HCT116 (cell line): ENCODE data around the gene POSTN.

ENCODE experiments used
- CEBPB ChIP-seq: IDR thresholded peaks from 2 replicates; pipeline ENCODE4 v1.6.1; 2012; ENCODE audit warnings: low read depth
- CTCF ChIP-seq, 3 experiments: fragments of 200-600 bp in 1 of 3; sonication (generic) in 1 of 3; IDR thresholded peaks in 2 of 3; conservative IDR thresholded peaks in 1 of 3; 2 replicates each; pipeline ENCODE4 v1.5.1; 2012 to 2017; ENCODE audit warnings: low read depth in 2 of 3, low read length in 2 of 3, antibody characterized with exemption in 1 of 3, borderline replicate concordance in 1 of 3, control low read depth in 1 of 3, mild to moderate bottlenecking in 1 of 3, mixed read lengths in 1 of 3, mixed run types in 1 of 3, moderate library complexity in 1 of 3; ENCODE audit not compliant: insufficient read depth in 1 of 3
- EZH2 ChIP-seq: fragments of 200-600 bp; sonication (generic); IDR thresholded peaks from 2 replicates; pipeline ENCODE4 v1.6.1; 2017; ENCODE audit warnings: antibody characterized with exemption, mixed run types
- POLR2A ChIP-seq: IDR thresholded peaks from 2 replicates; pipeline ENCODE4 v1.7.0; 2011; ENCODE audit warnings: borderline replicate concordance; ENCODE audit not compliant: insufficient read depth, insufficient read length; ENCODE audit errors: extremely low read depth
- POLR2AphosphoS5 ChIP-seq: IDR thresholded peaks from 2 replicates; pipeline ENCODE4 v1.6.1; 2011; ENCODE audit warnings: mild to moderate bottlenecking, low read depth, low read length, moderate library complexity
- RAD21 ChIP-seq: IDR thresholded peaks from 2 replicates; pipeline ENCODE4 v1.6.1; 2012; ENCODE audit warnings: low read depth, mild to moderate bottlenecking
- REST ChIP-seq: IDR thresholded peaks from 2 replicates; pipeline ENCODE4 v1.6.1; 2012; ENCODE audit warnings: low read depth
- SIN3A ChIP-seq: IDR thresholded peaks from 2 replicates; pipeline ENCODE4 v1.6.1; 2012; ENCODE audit warnings: low read depth
- SRF ChIP-seq: IDR thresholded peaks from 2 replicates; pipeline ENCODE4 v1.6.1; 2012; ENCODE audit warnings: low read depth
- TCF7L2 ChIP-seq: IDR thresholded peaks from 2 replicates; pipeline ENCODE4 v1.7.0; 2011; ENCODE audit warnings: borderline replicate concordance, inconsistent platforms; ENCODE audit not compliant: insufficient read depth, insufficient read length; ENCODE audit errors: extremely low read depth
- YY1 ChIP-seq: IDR thresholded peaks from 2 replicates; pipeline ENCODE4 v1.6.1; 2011; ENCODE audit warnings: low read length, low read depth, moderate library complexity, mild to moderate bottlenecking; ENCODE audit not compliant: insufficient replicate concordance; ENCODE audit errors: extremely low read depth
- ZBTB33 ChIP-seq: IDR thresholded peaks from 2 replicates; pipeline ENCODE4 v1.6.1; 2011; ENCODE audit warnings: mild to moderate bottlenecking, low read length, moderate library complexity; ENCODE audit not compliant: insufficient replicate concordance; ENCODE audit errors: extremely low read depth
- ZNF274 ChIP-seq: fragments of 200-500 bp; sonication (Bioruptor generic); IDR thresholded peaks from 2 replicates; pipeline ENCODE4 v1.6.1; 2014; ENCODE audit warnings: mild to moderate bottlenecking, low read depth, low read length, inconsistent platforms

GRCh38 chr13:37617173-37617572 is 18.6 kb upstream of the POSTN start:
- TF ChIP-seq SIN3A (no peak), POLR2A (no peak), REST (no peak), CTCF (IDR thresholded peaks at IDR 0.05 in 2 of 3, conservative IDR thresholded peaks at IDR 0.05 in 1 of 3; ENCODE audit: borderline replicate concordance in 1 of 3, insufficient read depth in 1 of 3, low read depth in 2 of 3, low read length in 2 of 3) (no peak), POLR2AphosphoS5 (no peak), CEBPB (no peak), EZH2 (no peak), RAD21 (no peak), ZBTB33 (no peak), ZNF274 (no peak), TCF7L2 (no peak), SRF (no peak), YY1 (no peak)
